H1 (cell line): ENCODE data around the gene CDK16. TPM values are rescaled to one million over a fixed set of nuclear protein-coding genes. Genes with fewer than 3 reads are reported as not detected.

Experiments used
- CBX5 ChIP-seq: fragments of 300-800, 300-1000 bp; sonication (generic); IDR thresholded peaks from 2 replicates; pipeline ENCODE4 v1.7.1; 2016; ENCODE audit warnings: antibody characterized with exemption, low read length, low read depth
- EZH2 ChIP-seq: fragments of 200-600 bp; sonication (generic); IDR thresholded peaks from 2 replicates; pipeline ENCODE4 v1.7.1; 2012; ENCODE audit warnings: low read depth, mild to moderate bottlenecking, moderate library complexity, low read length, inconsistent platforms; ENCODE audit not compliant: severe bottlenecking
- RAD21 ChIP-seq, 2 experiments: IDR thresholded peaks in 1 of 2; conservative IDR thresholded peaks in 1 of 2; 2 replicates each; pipeline ENCODE4 v1.6.1; 2011; ENCODE audit warnings: low read depth in 2 of 2, low read length in 2 of 2, improper control_type of control experiment in 1 of 2, inconsistent platforms in 1 of 2, mild to moderate bottlenecking in 1 of 2, moderate library complexity in 1 of 2
- RNF2 ChIP-seq: fragments of 200-900, 300-1000 bp; sonication (generic); IDR thresholded peaks from 2 replicates; pipeline ENCODE4 v1.7.1; 2016; ENCODE audit warnings: borderline replicate concordance, low read depth, mild to moderate bottlenecking, antibody characterized with exemption, low read length; ENCODE audit not compliant: poor library complexity, severe bottlenecking; ENCODE audit errors: missing control alignments
- SIRT6 ChIP-seq: IDR thresholded peaks from one replicate; pipeline ENCODE4 v1.7.1; 2012; ENCODE audit warnings: low read length, inconsistent platforms
- ZNF274 ChIP-seq: IDR thresholded peaks from 2 replicates; pipeline ENCODE4 v1.7.0; 2012; ENCODE audit warnings: low read length, borderline replicate concordance; ENCODE audit errors: extremely low read depth
- polyA plus RNA-seq, 7 experiments: library from polyadenylated mRNA; depleted of rRNA in 3 of 7; stranded (reverse) in 5 of 7; unstranded in 2 of 7; fragments of >200 nt in 5 of 7; fragments of 200-250 nt in 2 of 7; gene quantifications; 1 replicate in 5 of 7; 2 replicates in 1 of 7; 4 replicates in 1 of 7; pipeline versions ENCODE4 v1.2.1 to v1.2.3, GENCODE V29; 2011 to 2013; ENCODE audit warnings: missing spikeins in 2 of 7, mixed read lengths in 2 of 7
- total RNA-seq: library from RNA; stranded (reverse); fragmentation: NEBNext Ultra II Directional; extraction: Animal tissue kit (Norgen Biotek cat#: 25700); gene quantifications from 2 replicates; pipeline ENCODE4 v1.2.1, GENCODE V29; 2021
- TF ChIP-seq, protein P1 (sequence below): IDR thresholded peaks from 2 replicates; pipeline ENCODE4 v1.6.1; 2011; ENCODE audit warnings: low read length, improper control_type of control experiment

CDK16 gene
- total and polyA plus RNA-seq, 2 of the 8 experiments (the other 6 are each of a cell fraction or from before 2014, with no cell fraction given): 124 to 204 TPM

DNA sequence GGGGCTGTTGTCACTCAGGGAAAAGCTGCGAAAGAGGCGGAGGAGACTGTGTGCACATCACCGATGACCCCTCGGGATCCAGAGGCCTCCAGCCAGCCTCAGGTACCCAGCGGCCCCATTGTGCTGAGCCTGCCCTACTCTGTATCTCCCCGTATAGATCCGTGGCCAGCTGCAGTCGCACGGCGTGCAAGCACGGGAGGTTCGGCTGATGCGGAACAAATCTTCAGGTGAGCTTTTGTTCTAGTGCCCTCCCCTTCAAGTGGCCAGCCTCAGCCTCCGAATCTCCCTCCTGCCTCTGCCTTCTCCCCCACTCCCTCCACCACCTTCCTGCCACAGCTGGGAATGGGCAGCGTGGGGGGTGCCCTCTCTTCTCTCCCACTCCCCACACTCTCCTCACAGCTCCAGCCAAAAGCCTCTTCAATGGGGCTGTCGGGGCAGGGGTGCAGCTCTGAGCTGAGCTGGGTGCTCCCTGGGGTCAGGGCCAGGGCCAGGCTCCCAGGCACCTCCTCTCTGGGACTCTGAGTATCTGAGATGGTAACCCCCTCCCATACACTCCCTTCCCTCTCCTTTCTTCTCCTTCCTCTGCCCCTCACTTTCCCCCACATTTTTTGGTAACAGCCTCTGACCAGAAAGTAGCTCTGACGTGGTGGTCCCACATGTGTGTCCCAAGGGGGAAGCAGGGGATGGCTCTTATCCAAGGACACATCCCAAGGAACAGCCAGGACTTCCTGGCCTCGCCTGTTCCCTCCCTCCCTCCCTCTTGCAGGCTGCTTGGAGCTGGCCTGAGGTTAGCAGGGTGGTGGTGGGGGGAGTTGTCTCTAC lies 45.3 kb upstream of the CDK16 start (continued):
- no peak for TF ChIP-seq CBX5
- TF ChIP-seq RAD21 (IDR thresholded peaks at IDR 0.05 in 1 of 2, conservative IDR thresholded peaks at IDR 0.05 in 1 of 2; ENCODE audit: low read depth in 2 of 2, low read length in 2 of 2): no peak
- TF ChIP-seq, protein P1, sequence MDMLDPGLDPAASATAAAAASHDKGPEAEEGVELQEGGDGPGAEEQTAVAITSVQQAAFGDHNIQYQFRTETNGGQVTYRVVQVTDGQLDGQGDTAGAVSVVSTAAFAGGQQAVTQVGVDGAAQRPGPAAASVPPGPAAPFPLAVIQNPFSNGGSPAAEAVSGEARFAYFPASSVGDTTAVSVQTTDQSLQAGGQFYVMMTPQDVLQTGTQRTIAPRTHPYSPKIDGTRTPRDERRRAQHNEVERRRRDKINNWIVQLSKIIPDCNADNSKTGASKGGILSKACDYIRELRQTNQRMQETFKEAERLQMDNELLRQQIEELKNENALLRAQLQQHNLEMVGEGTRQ: no peak
- TF ChIP-seq EZH2: no peak
- no peak for TF ChIP-seq ZNF274
- TF ChIP-seq RNF2: no peak
- no peak for TF ChIP-seq SIRT6
